ENCODE data around the gene ZNF189.

The ZNF189 gene

GRCh38 chr9:101453776-101454570, 55.3 kb downstream of the ZNF189 start:
- Histone ChIP-seq H3K36me3 (ENCODE audit: insufficient read depth, low read length) (no peaks in the 10 kb centered on the region), H3K9ac (ENCODE audit: low read depth, low read length) (no peak overlapping the region), H3K79me2 (ENCODE audit: insufficient read depth, low read length) (no peaks in the 10 kb centered on the region), H3K9me3 (ENCODE audit: insufficient read depth, low read length, severe bottlenecking) (no peaks in the 10 kb centered on the region), H3K4me3 (ENCODE audit: low read depth in 1 of 2, low read length in 2 of 2) (no peak overlapping the region), H3K27me3 (ENCODE audit: insufficient read depth, low read length, poor library complexity) (no peaks in the 10 kb centered on the region), H2AFZ (ENCODE audit: low read depth, low read length) (no peak overlapping the region), H3K4me1 (ENCODE audit: insufficient read depth, low read length) (no peaks in the 10 kb centered on the region), H3K4me2 (ENCODE audit: insufficient read depth, low read length) (no peak overlapping the region), H3K27ac (ENCODE audit: low read length) (no peak overlapping the region), H4K20me1 (ENCODE audit: insufficient read depth, low read length) (no peaks in the 10 kb centered on the region)
- DNase-seq = no peak
- ATAC-seq (ENCODE audit: insufficient read depth, low read depth) = no peak
- TF ChIP-seq CTCF (IDR thresholded peaks at IDR 0.05; ENCODE audit: borderline replicate concordance, extremely low read depth, low read length, poor library complexity, severe bottlenecking) (no peak), EZH2 (IDR thresholded peaks at IDR 0.05; ENCODE audit: borderline replicate concordance, low read depth, low read length, severe bottlenecking) (no peak)

- ATAC-seq (ENCODE audit: insufficient read depth, low read depth) = no peak
- no peaks in the 10 kb centered on the region for H3K27me3 ChIP-seq (ENCODE audit: insufficient read depth, low read length, poor library complexity)
- no peak overlapping the region for H3K4me2 ChIP-seq (ENCODE audit: insufficient read depth, low read length)
- H3K79me2 ChIP-seq (ENCODE audit: insufficient read depth, low read length) = no peaks in the 10 kb centered on the region
- H3K27ac ChIP-seq (ENCODE audit: low read length) = no peak overlapping the region
- TF ChIP-seq EZH2 (IDR thresholded peaks at IDR 0.05; ENCODE audit: borderline replicate concordance, low read depth, low read length, severe bottlenecking) (no peak), CTCF (IDR thresholded peaks at IDR 0.05; ENCODE audit: borderline replicate concordance, extremely low read depth, low read length, poor library complexity, severe bottlenecking) (no peak)
- H3K4me1 ChIP-seq (ENCODE audit: insufficient read depth, low read length) = no peaks in the 10 kb centered on the region
- H3K9me3 ChIP-seq (ENCODE audit: insufficient read depth, low read length, severe bottlenecking) = no peaks in the 10 kb centered on the region
- H3K36me3 ChIP-seq (ENCODE audit: insufficient read depth, low read length) = no peaks in the 10 kb centered on the region
- H2AFZ ChIP-seq (ENCODE audit: low read depth, low read length) = no peak overlapping the region
- H4K20me1 ChIP-seq (ENCODE audit: insufficient read depth, low read length) = no peaks in the 10 kb centered on the region
- H3K4me3 ChIP-seq (ENCODE audit: low read depth in 1 of 2, low read length in 2 of 2) = no peak overlapping the region
- H3K9ac ChIP-seq (ENCODE audit: low read depth, low read length) = no peak overlapping the region
- DNase-seq = no peak
Measured at GRCh38 chr9:101455656-101456240, 57.1 kb downstream of the ZNF189 start.

GRCh38 chr9:101457003-101457402, 58.4 kb downstream of the ZNF189 start:
- no peaks in the 10 kb centered on the region for H3K4me1 ChIP-seq (ENCODE audit: insufficient read depth, low read length)
- no peaks in the 10 kb centered on the region for H3K79me2 ChIP-seq (ENCODE audit: insufficient read depth, low read length)
- DNase-seq = no peak
- no peak overlapping the region for H3K4me2 ChIP-seq (ENCODE audit: insufficient read depth, low read length)
- H3K9me3 ChIP-seq (ENCODE audit: insufficient read depth, low read length, severe bottlenecking) = no peaks in the 10 kb centered on the region
- H4K20me1 ChIP-seq (ENCODE audit: insufficient read depth, low read length) = no peaks in the 10 kb centered on the region
- no peak overlapping the region for H2AFZ ChIP-seq (ENCODE audit: low read depth, low read length)
- no peak for ATAC-seq (ENCODE audit: insufficient read depth, low read depth)
- no peak overlapping the region for H3K4me3 ChIP-seq (ENCODE audit: low read depth in 1 of 2, low read length in 2 of 2)
- TF ChIP-seq CTCF (IDR thresholded peaks at IDR 0.05; ENCODE audit: borderline replicate concordance, extremely low read depth, low read length, poor library complexity, severe bottlenecking) (no peak), EZH2 (IDR thresholded peaks at IDR 0.05; ENCODE audit: borderline replicate concordance, low read depth, low read length, severe bottlenecking) (no peak)
- no peak overlapping the region for H3K27ac ChIP-seq (ENCODE audit: low read length)
- H3K27me3 ChIP-seq (ENCODE audit: insufficient read depth, low read length, poor library complexity) = no peaks in the 10 kb centered on the region
- no peaks in the 10 kb centered on the region for H3K36me3 ChIP-seq (ENCODE audit: insufficient read depth, low read length)
- no peak overlapping the region for H3K9ac ChIP-seq (ENCODE audit: low read depth, low read length)
